Progenitor cell of endocrine pancreas (in vitro differentiated cells): ENCODE data around the gene SYNGAP1. TPM values are rescaled to one million over a fixed set of nuclear protein-coding genes. Genes with fewer than 3 reads are reported as not detected.

Source experiments
- DNase-seq: peaks from one replicate; pipeline ENCODE4 v3.0.0; 2021; ENCODE audit warnings: low spot score; ENCODE audit not compliant: unreplicated experiment
- H3K27ac Mint-ChIP-seq: 2 replicates; pipeline ENCODE4 v1.8.0; 2021; ENCODE audit warnings: mild to moderate bottlenecking, moderate library complexity, mixed read lengths
- H3K27me3 Mint-ChIP-seq: 2 replicates; pipeline ENCODE4 v1.8.0; 2021; ENCODE audit warnings: mixed read lengths
- H3K36me3 Mint-ChIP-seq: 2 replicates; pipeline ENCODE4 v1.8.0; 2022; ENCODE audit warnings: mixed read lengths; ENCODE audit not compliant: insufficient read depth
- H3K4me1 Mint-ChIP-seq: 2 replicates; pipeline ENCODE4 v1.8.0; 2021; ENCODE audit warnings: low read depth, mixed read lengths
- H3K4me3 Mint-ChIP-seq: 2 replicates; pipeline ENCODE4 v1.8.0; 2021; ENCODE audit warnings: low read depth, mild to moderate bottlenecking, moderate library complexity, mixed read lengths
- H3K9me3 Mint-ChIP-seq: 2 replicates; pipeline ENCODE4 v1.8.0; 2021; ENCODE audit warnings: low read depth, mixed read lengths
- CTCF ChIP-seq: fragments of 200-600 bp; sonication (generic); IDR thresholded peaks from one replicate; pipeline ENCODE4 v1.5.0; 2021; ENCODE audit warnings: antibody characterized with exemption, mild to moderate bottlenecking; ENCODE audit not compliant: unreplicated experiment
- total RNA-seq: library from RNA; stranded (reverse); gene quantifications from 2 replicates; pipeline ENCODE4 v1.2.1, GENCODE V29; 2021

The SYNGAP1 gene
- total RNA-seq, 1 donor from 2014 or later: 60.3 TPM

- H3K4me3 Mint-ChIP-seq: peak overlapping the region; percentile 62
- H3K4me1 Mint-ChIP-seq: peaks cover 48% of the 10 kb centered on the region
- TF ChIP-seq CTCF: no peak
- H3K9me3 Mint-ChIP-seq: no peaks in the 10 kb centered on the region
- no peak for DNase-seq
- H3K36me3 Mint-ChIP-seq: no peaks in the 10 kb centered on the region
- H3K27ac Mint-ChIP-seq: no peak overlapping the region
- no peaks in the 10 kb centered on the region for H3K27me3 Mint-ChIP-seq
These were observed 852 bp downstream of the SYNGAP1 start for GRCh38 chr6:33420491-33421343.

GRCh38 chr6:33421344-33421643, 1.4 kb downstream of the SYNGAP1 start:
- H3K4me1 Mint-ChIP-seq: peaks cover 48% of the 10 kb centered on the region
- H3K4me3 Mint-ChIP-seq: peak overlapping the region; percentile 15
- TF ChIP-seq CTCF: no peak
- no peaks in the 10 kb centered on the region for H3K36me3 Mint-ChIP-seq
- no peaks in the 10 kb centered on the region for H3K27me3 Mint-ChIP-seq
- H3K27ac Mint-ChIP-seq: no peak overlapping the region
- no peak for DNase-seq
- no peaks in the 10 kb centered on the region for H3K9me3 Mint-ChIP-seq

GRCh38 chr6:33423777-33424176, 3.9 kb downstream of the SYNGAP1 start:
- H3K4me1 Mint-ChIP-seq: peaks cover 45% of the 10 kb centered on the region
- no peak for DNase-seq
- TF ChIP-seq CTCF: no peak
- H3K27me3 Mint-ChIP-seq: no peaks in the 10 kb centered on the region
- H3K9me3 Mint-ChIP-seq: no peaks in the 10 kb centered on the region
- no peaks in the 10 kb centered on the region for H3K36me3 Mint-ChIP-seq
- H3K4me3 Mint-ChIP-seq: peak overlapping the region; percentile 85
- H3K27ac Mint-ChIP-seq: no peak overlapping the region

GRCh38 chr6:33424855-33425667, 5.2 kb downstream of the SYNGAP1 start:
- Mint-ChIP-seq H3K27me3 (no peaks in the 10 kb centered on the region), H3K9me3 (no peaks in the 10 kb centered on the region), H3K36me3 (no peaks in the 10 kb centered on the region), H3K4me1 (peaks cover 46% of the 10 kb centered on the region), H3K4me3 (peak overlapping the region; percentile 85), H3K27ac (peak overlapping the region; percentile 92)
- DNase-seq: no peak
- TF ChIP-seq CTCF: no peak

GRCh38 chr6:33425668-33426577, 6.1 kb downstream of the SYNGAP1 start:
- Mint-ChIP-seq H3K4me1 (peaks cover 52% of the 10 kb centered on the region), H3K27me3 (no peaks in the 10 kb centered on the region), H3K36me3 (no peaks in the 10 kb centered on the region), H3K9me3 (no peaks in the 10 kb centered on the region), H3K27ac (peak overlapping the region; percentile 92), H3K4me3 (peak overlapping the region; percentile 85)
- TF ChIP-seq CTCF: peak; percentile 71
- DNase-seq: peak; percentile 75
